Endothelial cell (in vitro differentiated cells): ENCODE measurements around the gene HECTD1. TPM values are rescaled to one million over a fixed set of nuclear protein-coding genes. Genes with fewer than 3 reads are reported as not detected.

Source experiments
- DNase-seq: peaks from one replicate; pipeline ENCODE4 v3.0.0; 2021; ENCODE audit warnings: low spot score
- H3K27ac Mint-ChIP-seq: one replicate; pipeline ENCODE4 v1.8.0; 2021; ENCODE audit warnings: mixed read lengths, inconsistent platforms; ENCODE audit not compliant: unreplicated experiment
- H3K27me3 Mint-ChIP-seq: one replicate; pipeline ENCODE4 v1.8.0; 2021; ENCODE audit warnings: mild to moderate bottlenecking, moderate library complexity, mixed read lengths, inconsistent platforms; ENCODE audit not compliant: unreplicated experiment
- H3K36me3 Mint-ChIP-seq: one replicate; pipeline ENCODE4 v1.8.0; 2021; ENCODE audit warnings: mild to moderate bottlenecking, low read depth, mixed read lengths, inconsistent platforms; ENCODE audit not compliant: unreplicated experiment
- H3K4me1 Mint-ChIP-seq: one replicate; pipeline ENCODE4 v1.8.0; 2021; ENCODE audit warnings: mild to moderate bottlenecking, mixed read lengths, inconsistent platforms; ENCODE audit not compliant: unreplicated experiment
- H3K4me3 Mint-ChIP-seq: one replicate; pipeline ENCODE4 v1.8.0; 2021; ENCODE audit warnings: mild to moderate bottlenecking, mixed read lengths, inconsistent platforms; ENCODE audit not compliant: unreplicated experiment
- H3K9me3 Mint-ChIP-seq: one replicate; pipeline ENCODE4 v1.8.0; 2021; ENCODE audit warnings: mixed read lengths, inconsistent platforms; ENCODE audit not compliant: unreplicated experiment
- total RNA-seq: library from RNA; stranded (reverse); fragmentation: NEBNext Ultra II Directional; extraction: Animal tissue kit (Norgen Biotek cat#: 25700); gene quantifications from one replicate; pipeline ENCODE4 v1.2.1, GENCODE V29; 2021; ENCODE audit not compliant: unreplicated experiment
- TF ChIP-seq, protein P1 (sequence below): fragments of 200-600 bp; sonication (generic); IDR thresholded peaks from one replicate; pipeline ENCODE4 v1.5.0; 2021; ENCODE audit warnings: antibody characterized with exemption; ENCODE audit not compliant: unreplicated experiment

HECTD1 gene
- total RNA-seq, 1 donor from 2014 or later = 222 TPM

DNA sequence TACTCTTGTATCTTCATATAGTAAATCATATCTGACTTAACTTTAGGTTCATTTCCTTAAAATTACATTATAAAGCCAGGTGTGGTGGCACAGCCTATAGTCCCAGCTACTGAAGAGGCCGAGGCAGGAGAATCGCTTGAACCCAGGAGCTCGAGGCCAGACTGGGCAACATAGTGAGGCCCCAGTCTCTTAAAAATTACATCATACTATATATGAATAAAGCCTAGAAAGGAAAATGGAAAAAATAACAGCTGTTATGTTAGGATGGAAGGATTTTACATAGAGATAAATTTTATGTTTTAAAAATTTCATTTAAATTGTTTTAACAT is 4.2 kb downstream of the HECTD1 start:
- TF ChIP-seq, protein P1, sequence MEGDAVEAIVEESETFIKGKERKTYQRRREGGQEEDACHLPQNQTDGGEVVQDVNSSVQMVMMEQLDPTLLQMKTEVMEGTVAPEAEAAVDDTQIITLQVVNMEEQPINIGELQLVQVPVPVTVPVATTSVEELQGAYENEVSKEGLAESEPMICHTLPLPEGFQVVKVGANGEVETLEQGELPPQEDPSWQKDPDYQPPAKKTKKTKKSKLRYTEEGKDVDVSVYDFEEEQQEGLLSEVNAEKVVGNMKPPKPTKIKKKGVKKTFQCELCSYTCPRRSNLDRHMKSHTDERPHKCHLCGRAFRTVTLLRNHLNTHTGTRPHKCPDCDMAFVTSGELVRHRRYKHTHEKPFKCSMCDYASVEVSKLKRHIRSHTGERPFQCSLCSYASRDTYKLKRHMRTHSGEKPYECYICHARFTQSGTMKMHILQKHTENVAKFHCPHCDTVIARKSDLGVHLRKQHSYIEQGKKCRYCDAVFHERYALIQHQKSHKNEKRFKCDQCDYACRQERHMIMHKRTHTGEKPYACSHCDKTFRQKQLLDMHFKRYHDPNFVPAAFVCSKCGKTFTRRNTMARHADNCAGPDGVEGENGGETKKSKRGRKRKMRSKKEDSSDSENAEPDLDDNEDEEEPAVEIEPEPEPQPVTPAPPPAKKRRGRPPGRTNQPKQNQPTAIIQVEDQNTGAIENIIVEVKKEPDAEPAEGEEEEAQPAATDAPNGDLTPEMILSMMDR = no peak
- Mint-ChIP-seq H3K27me3 (peaks cover 11% of the 10 kb centered on the region), H3K36me3 (peaks cover 33% of the 10 kb centered on the region), H3K4me1 (peaks cover 36% of the 10 kb centered on the region), H3K4me3 (no peak overlapping the region), H3K27ac (peak overlapping the region; percentile 67), H3K9me3 (no peaks in the 10 kb centered on the region)
- DNase-seq = no peak

DNA sequence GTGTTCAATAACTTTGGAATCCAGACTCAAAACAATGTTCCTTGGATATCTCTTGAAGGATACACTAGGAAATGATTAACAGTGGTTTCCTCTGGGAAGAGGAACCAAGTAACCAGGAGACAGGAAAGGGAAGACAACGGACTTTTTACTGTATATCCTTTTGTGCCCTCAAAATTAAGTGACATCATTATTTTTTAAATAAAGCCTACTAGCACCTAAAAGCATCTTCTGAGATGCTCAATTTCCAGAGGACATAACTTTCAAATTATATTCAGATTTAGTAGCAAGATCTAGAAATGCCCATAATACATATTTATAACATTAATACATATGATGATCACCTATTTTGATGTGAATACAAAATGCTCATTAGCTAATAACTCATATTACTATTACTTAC is 6.5 kb downstream of the HECTD1 start:
- H3K9me3 Mint-ChIP-seq = no peaks in the 10 kb centered on the region
- H3K27me3 Mint-ChIP-seq = peaks cover 6% of the 10 kb centered on the region
- no peak for DNase-seq
- H3K4me3 Mint-ChIP-seq = peak overlapping the region; percentile 52
- peaks cover 42% of the 10 kb centered on the region for H3K36me3 Mint-ChIP-seq
- H3K27ac Mint-ChIP-seq = peak overlapping the region; percentile 94
- peaks cover 39% of the 10 kb centered on the region for H3K4me1 Mint-ChIP-seq
- TF ChIP-seq, protein P1 = no peak

DNA sequence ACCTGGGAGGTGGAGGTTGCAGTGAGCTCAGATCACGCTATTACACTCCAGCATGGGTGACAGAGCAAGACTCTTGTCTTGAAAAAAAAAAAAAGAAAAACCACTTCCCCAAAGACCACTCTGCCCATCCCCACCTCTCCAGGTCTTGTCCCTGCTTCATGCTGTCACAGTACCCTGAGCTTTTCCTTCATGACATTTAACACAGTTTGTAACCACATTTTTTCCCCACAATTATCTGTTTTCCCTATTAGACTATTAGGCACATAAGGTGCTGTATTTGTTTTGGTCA is 6.9 kb downstream of the HECTD1 start:
- TF ChIP-seq, protein P1 = no peak
- Mint-ChIP-seq H3K9me3 (no peaks in the 10 kb centered on the region), H3K4me1 (peaks cover 38% of the 10 kb centered on the region), H3K36me3 (peaks cover 42% of the 10 kb centered on the region), H3K27ac (peak overlapping the region; percentile 94), H3K4me3 (peak overlapping the region; percentile 52), H3K27me3 (peaks cover 6% of the 10 kb centered on the region)
- DNase-seq = no peak

DNA sequence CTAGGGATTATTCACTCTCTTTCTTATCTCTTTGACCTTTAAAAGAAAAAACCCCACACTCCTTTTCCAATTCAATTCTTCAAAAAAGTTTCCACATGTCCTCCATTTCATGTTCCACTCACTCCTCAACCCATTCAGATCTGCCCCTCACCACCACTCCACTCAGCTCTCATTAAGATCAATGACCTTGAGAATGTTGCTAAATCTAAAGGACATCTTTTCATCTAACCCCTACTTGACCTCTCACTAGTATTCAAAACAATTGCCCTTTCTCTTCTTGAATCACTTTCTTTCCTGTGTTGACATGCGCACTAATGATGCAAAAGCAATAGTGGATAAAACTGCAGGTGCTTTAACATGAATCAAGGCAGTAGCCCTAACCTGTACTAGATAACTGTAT is 9.9 kb downstream of the HECTD1 start:
- Mint-ChIP-seq H3K4me1 (peaks cover 27% of the 10 kb centered on the region), H3K4me3 (peak overlapping the region; percentile 3)

DNA sequence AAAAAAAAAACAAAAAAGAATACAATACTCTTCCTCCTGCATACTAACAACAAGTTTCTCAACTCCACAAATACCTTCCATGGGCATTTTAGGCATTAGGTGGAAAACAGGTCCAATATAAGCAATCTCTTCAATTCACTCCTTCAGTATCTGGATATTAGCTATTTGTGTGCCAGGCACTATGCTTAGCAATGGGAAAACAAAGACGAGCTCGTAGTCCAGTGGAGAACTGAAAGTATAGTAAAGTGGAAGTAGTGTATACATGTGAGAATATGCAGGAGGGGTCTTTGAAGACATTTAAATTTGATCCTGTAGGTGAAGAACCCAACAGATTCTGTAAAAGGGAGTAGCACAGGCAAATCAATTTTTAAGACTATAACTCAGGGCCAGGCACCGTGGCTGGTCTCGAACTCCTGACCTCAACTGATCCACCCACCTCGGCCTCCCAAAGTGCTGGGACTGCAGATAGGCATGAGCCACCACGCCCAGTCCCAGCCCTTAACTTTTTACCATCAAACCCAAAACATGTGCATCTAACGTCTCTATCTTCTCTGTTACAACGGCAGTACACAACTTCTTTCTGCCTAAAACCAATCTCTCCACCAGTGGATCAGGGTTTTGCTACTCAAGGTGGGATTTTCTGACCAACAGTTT is 10.6 kb downstream of the HECTD1 start:
- H3K27ac Mint-ChIP-seq = peak overlapping the region; percentile 32
- H3K4me3 Mint-ChIP-seq = no peak overlapping the region
- H3K9me3 Mint-ChIP-seq = no peaks in the 10 kb centered on the region
- H3K27me3 Mint-ChIP-seq = peaks cover 6% of the 10 kb centered on the region
- peaks cover 27% of the 10 kb centered on the region for H3K4me1 Mint-ChIP-seq
- TF ChIP-seq, protein P1 = no peak
- peaks cover 26% of the 10 kb centered on the region for H3K36me3 Mint-ChIP-seq
- DNase-seq = no peak

More for the DNA sequence above, 9.9 kb downstream of the HECTD1 start:
- Mint-ChIP-seq H3K27me3 (peaks cover 6% of the 10 kb centered on the region), H3K36me3 (peaks cover 29% of the 10 kb centered on the region), H3K27ac (no peak overlapping the region), H3K9me3 (no peaks in the 10 kb centered on the region)
- TF ChIP-seq, protein P1 = no peak
- DNase-seq = no peak
